AG04450 (cell line): Measurements from ENCODE around the gene PEX11B. TPM values are rescaled to one million over a fixed set of nuclear protein-coding genes. Genes with fewer than 3 reads are reported as not detected.

Source experiments
- CTCF ChIA-PET: fragments of 300-600, 350-600 bp; formaldehyde crosslinking; extraction: SDS; loops from one replicate; lab custom pipeline; 2022; ENCODE audit warnings: antibody characterized with exemption, inconsistent platforms; lab: Charles Lee
- POLR2A ChIA-PET: fragments of 350-600 bp; formaldehyde crosslinking; extraction: SDS; loops from one replicate; lab custom pipeline; 2021; ENCODE audit warnings: antibody characterized with exemption, inconsistent platforms; lab: Yijun Ruan, JAX
- DNase-seq: peaks from one replicate; pipeline ENCODE4 v3.0.0-alpha.2; 2011; ENCODE audit warnings: low read depth, low spot score
- H3K27ac ChIP-seq: one replicate; pipeline ENCODE4 v1.5.1; 2012; ENCODE audit warnings: low read depth, low read length, control low read depth
- H3K27me3 ChIP-seq: one replicate; pipeline ENCODE4 v1.6.0; 2012; ENCODE audit warnings: low read length; ENCODE audit not compliant: control insufficient read depth, insufficient read depth
- H3K4me3 ChIP-seq: 2 replicates; pipeline ENCODE4 v1.5.1; 2011; ENCODE audit warnings: mild to moderate bottlenecking, low read depth, low read length, control low read depth
- H3K9me3 ChIP-seq: 2 replicates; pipeline ENCODE4 v1.5.1; 2012; ENCODE audit warnings: low read length; ENCODE audit not compliant: control insufficient read depth, insufficient read depth
- CTCF ChIP-seq: IDR thresholded peaks from 2 replicates; pipeline ENCODE4 v1.5.1; 2011; ENCODE audit warnings: low read depth, low read length, control low read depth, inconsistent platforms
- polyA plus RNA-seq: library from polyadenylated mRNA; depleted of rRNA; stranded (reverse); fragments of >200 nt; gene quantifications from 2 replicates; pipeline ENCODE4 v1.2.3, GENCODE V29; 2011

PEX11B gene
- polyA plus RNA-seq, 1 experiment, result 51.1 TPM

- Histone ChIP-seq H3K4me3 (no peak overlapping the region), H3K27ac (no peak overlapping the region), H3K27me3 (no peaks in the 10 kb centered on the region), H3K9me3 (no peaks in the 10 kb centered on the region)
- POLR2A ChIA-PET, result no interaction called here
- no peak for TF ChIP-seq CTCF
- CTCF ChIA-PET, result interaction anchor here (1.3 kb wide), 1 partner anchor 31 kb away, joined by 4 read pairs; no protein-coding TSS in a partner anchor
- DNase-seq, result no peak
Observed at GRCh38 chr1:145946477-145946986, 28.0 kb upstream of the PEX11B start.

- ChIA-PET CTCF (interaction anchor here (0.5 to 1.6 kb wide), 3 partner anchors 17 to 99 kb away, joined by 3 to 4 read pairs (median 4); partner anchors contain the start of genes NUDT17 and RBM8A), POLR2A (interaction anchor here (1.5 kb wide), 1 partner anchor 17 kb away, joined by 5 read pairs; the partner anchor contains the start of gene RBM8A)
- DNase-seq, result no peak
- TF ChIP-seq CTCF, result no peak
- no peak overlapping the region for H3K4me3 ChIP-seq
- H3K27me3 ChIP-seq, result no peaks in the 10 kb centered on the region
- no peaks in the 10 kb centered on the region for H3K9me3 ChIP-seq
- H3K27ac ChIP-seq, result no peak overlapping the region
Observed at GRCh38 chr1:145944532-145944931, 26.0 kb upstream of the PEX11B start.

GRCh38 chr1:145942871-145943270 is 24.4 kb upstream of the PEX11B start:
- H3K27me3 ChIP-seq, result no peaks in the 10 kb centered on the region
- ChIA-PET CTCF (interaction anchor here (0.6 to 1.5 kb wide), 3 partner anchors 10 to 34 kb away, joined by 3 to 6 read pairs (median 3); partner anchors contain the start of genes ITGA10 and RBM8A), POLR2A (no interaction called here)
- TF ChIP-seq CTCF, result no peak
- no peak overlapping the region for H3K4me3 ChIP-seq
- H3K9me3 ChIP-seq, result no peaks in the 10 kb centered on the region
- H3K27ac ChIP-seq, result no peak overlapping the region
- no peak for DNase-seq

- H3K4me3 ChIP-seq, result no peak overlapping the region
- no peaks in the 10 kb centered on the region for H3K9me3 ChIP-seq
- ChIA-PET POLR2A (no interaction called here), CTCF (interaction anchor here (0.6 to 1.3 kb wide), 3 partner anchors 10 to 50 kb away, joined by 3 read pairs; partner anchors contain the start of gene RBM8A)
- TF ChIP-seq CTCF, result no peak
- no peak for DNase-seq
- no peaks in the 10 kb centered on the region for H3K27me3 ChIP-seq
- no peak overlapping the region for H3K27ac ChIP-seq
Observed at GRCh38 chr1:145942405-145942804, 23.9 kb upstream of the PEX11B start.

- H3K27ac ChIP-seq, result no peak overlapping the region
- ChIA-PET CTCF (interaction anchor here (1.5 to 2.4 kb wide), 3 partner anchors 10 to 70 kb away, joined by 3 to 6 read pairs (median 3); partner anchors contain the start of genes ITGA10 and RBM8A), POLR2A (no interaction called here)
- H3K27me3 ChIP-seq, result no peaks in the 10 kb centered on the region
- TF ChIP-seq CTCF, result no peak
- no peaks in the 10 kb centered on the region for H3K9me3 ChIP-seq
- no peak for DNase-seq
- no peak overlapping the region for H3K4me3 ChIP-seq
Observed at GRCh38 chr1:145937436-145937835, 18.9 kb upstream of the PEX11B start.
